ENCODE data around the gene RAB11FIP4. TPM values are rescaled to one million over a fixed set of nuclear protein-coding genes. Genes with fewer than 3 reads are reported as not detected.

Gene RAB11FIP4
- total RNA-seq, 2 experiments from 2014 or later = 38.6 to 41.1 TPM

DNA sequence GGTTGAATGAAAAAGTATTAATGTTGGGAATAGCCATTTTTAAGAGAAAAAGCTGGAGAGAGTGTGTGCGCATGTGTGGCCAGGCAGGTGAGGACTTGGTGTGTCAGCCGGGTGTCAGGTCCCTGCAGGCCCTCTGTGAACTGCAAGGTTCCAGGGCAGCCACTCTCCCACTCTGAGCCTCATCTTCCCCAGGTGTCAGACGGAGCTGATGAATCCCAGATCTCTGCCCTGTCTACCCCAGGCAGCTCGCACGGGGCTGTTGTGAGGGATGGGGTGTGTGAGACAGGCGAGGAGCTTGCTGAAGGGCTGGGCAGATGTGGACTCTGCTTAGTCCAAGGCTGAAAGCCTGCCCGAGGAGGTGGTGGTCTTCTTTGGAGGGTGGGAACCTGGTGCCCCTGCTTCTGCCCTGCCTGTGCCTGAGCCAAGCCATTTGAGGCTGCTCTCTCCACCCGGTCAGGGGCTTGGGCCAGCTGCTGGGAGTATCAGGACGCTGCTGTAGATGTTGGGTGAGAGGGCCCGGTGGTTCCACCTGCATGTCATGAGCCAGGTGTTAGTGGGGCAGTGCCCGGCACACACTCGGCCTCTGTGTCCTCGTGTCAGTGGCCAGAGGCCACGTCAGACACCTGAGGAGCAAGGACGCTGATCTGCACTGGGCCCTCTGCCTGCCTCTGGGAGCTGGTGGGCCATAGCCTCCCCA, 122.4 kb downstream of the RAB11FIP4 start:
- Mint-ChIP-seq H3K4me3 (no peak overlapping the region), H3K9me3 (no peaks in the 10 kb centered on the region), H3K27ac (no peak overlapping the region), H3K27me3 (no peaks in the 10 kb centered on the region), H3K36me3 (ENCODE audit: low read depth) (peaks cover 8% of the 10 kb centered on the region), H3K4me1 (peaks cover 29% of the 10 kb centered on the region)
- ChIA-PET POLR2A (interaction anchor here (8.4 kb wide), 1 partner anchor 23 kb away, joined by 314 read pairs; no protein-coding TSS in a partner anchor), CTCF (no interaction called here)
- DNase-seq = no peak

GRCh38 chr17:31515267-31515666, 123.8 kb downstream of the RAB11FIP4 start:
- Mint-ChIP-seq H3K27ac (no peak overlapping the region), H3K4me1 (peaks cover 16% of the 10 kb centered on the region), H3K9me3 (no peaks in the 10 kb centered on the region), H3K4me3 (no peak overlapping the region), H3K36me3 (ENCODE audit: low read depth) (peaks cover 11% of the 10 kb centered on the region), H3K27me3 (no peaks in the 10 kb centered on the region)
- POLR2A ChIA-PET = interaction anchor here (8.4 kb wide), 1 partner anchor 24 kb away, joined by 314 read pairs; no protein-coding TSS in a partner anchor
- CTCF ChIA-PET = no interaction called here
- DNase-seq = no peak

- ChIA-PET POLR2A (interaction anchor here (1.0 to 1.1 kb wide), 2 partner anchors 8 to 23 kb away, joined by 3 to 6 read pairs; no protein-coding TSS in a partner anchor), CTCF (interaction anchor here (0.6 to 1.7 kb wide), 6 partner anchors 23 to 139 kb away, joined by 3 to 6 read pairs (median 4); no protein-coding TSS in a partner anchor)
Observed at GRCh38 chr17:31517524-31517923, 126.0 kb downstream of the RAB11FIP4 start.

GRCh38 chr17:31518478-31518877, 127.0 kb downstream of the RAB11FIP4 start:
- DNase-seq = no peak
- H3K4me1 Mint-ChIP-seq = peaks cover 5% of the 10 kb centered on the region
- ChIA-PET POLR2A (no interaction called here), CTCF (interaction anchor here (0.7 to 1.0 kb wide), 3 partner anchors 8 to 57 kb away, joined by 3 read pairs; no protein-coding TSS in a partner anchor)
- H3K9me3 Mint-ChIP-seq = no peaks in the 10 kb centered on the region
- H3K4me3 Mint-ChIP-seq = no peak overlapping the region
- no peak overlapping the region for H3K27ac Mint-ChIP-seq
- H3K27me3 Mint-ChIP-seq = no peaks in the 10 kb centered on the region
- peaks cover 27% of the 10 kb centered on the region for H3K36me3 Mint-ChIP-seq (ENCODE audit: low read depth)

More at GRCh38 chr17:31517524-31517923, 126.0 kb downstream of the RAB11FIP4 start:
- no peaks in the 10 kb centered on the region for H3K27me3 Mint-ChIP-seq
- no peaks in the 10 kb centered on the region for H3K9me3 Mint-ChIP-seq
- H3K4me3 Mint-ChIP-seq = no peak overlapping the region
- H3K4me1 Mint-ChIP-seq = peaks cover 5% of the 10 kb centered on the region
- H3K27ac Mint-ChIP-seq = peak overlapping the region; percentile 16
- peaks cover 21% of the 10 kb centered on the region for H3K36me3 Mint-ChIP-seq (ENCODE audit: low read depth)
- no peak for DNase-seq

GRCh38 chr17:31521632-31522283, 130.3 kb downstream of the RAB11FIP4 start:
- Mint-ChIP-seq H3K36me3 (ENCODE audit: low read depth) (peaks cover 39% of the 10 kb centered on the region), H3K4me3 (no peak overlapping the region), H3K27ac (no peak overlapping the region), H3K27me3 (no peaks in the 10 kb centered on the region), H3K9me3 (no peaks in the 10 kb centered on the region), H3K4me1 (no peaks in the 10 kb centered on the region)
- ChIA-PET CTCF (interaction anchor here (1.1 to 5.3 kb wide), 7 partner anchors 12 to 154 kb away, joined by 3 to 26 read pairs (median 5); no protein-coding TSS in a partner anchor), POLR2A (interaction anchor here (0.7 to 2.1 kb wide), 2 partner anchors 11 to 14 kb away, joined by 3 to 21 read pairs; no protein-coding TSS in a partner anchor)
- no peak for DNase-seq

DNA sequence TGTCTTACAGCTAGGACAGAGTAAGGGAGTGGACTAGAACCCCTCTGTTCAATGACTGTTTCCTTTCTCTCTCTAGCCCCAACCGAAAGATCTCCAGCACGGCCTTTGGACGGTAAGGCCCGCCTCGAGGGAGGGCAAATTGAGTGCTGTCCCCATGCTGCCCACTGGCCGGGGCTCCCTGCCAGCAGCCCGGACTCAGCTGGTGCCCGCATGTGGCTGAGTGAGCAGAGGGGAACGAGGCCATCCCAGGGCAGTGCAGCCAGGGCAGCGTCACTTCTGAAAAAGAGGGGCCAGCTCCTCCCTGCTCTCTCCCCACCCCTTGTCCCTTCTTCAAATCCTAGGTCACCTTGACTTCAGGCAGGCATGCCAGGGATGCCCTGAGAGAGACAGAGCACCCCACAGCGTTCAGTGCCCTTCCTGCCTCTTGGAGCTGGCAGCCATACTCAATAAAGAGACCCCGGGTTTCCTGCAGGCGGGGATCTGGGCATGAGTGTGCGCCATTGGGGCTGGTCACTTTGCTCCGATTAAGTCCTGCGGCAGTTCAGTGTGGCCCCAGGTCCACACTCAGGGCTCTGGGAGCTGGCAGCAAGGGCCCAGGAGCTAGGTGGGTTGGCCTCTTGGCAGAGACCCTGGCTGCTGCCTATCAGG, 130.9 kb downstream of the RAB11FIP4 start:
- H3K27me3 Mint-ChIP-seq = no peaks in the 10 kb centered on the region
- no peaks in the 10 kb centered on the region for H3K4me1 Mint-ChIP-seq
- ChIA-PET CTCF (interaction anchor here (0.6 to 5.3 kb wide), 5 partner anchors 35 to 155 kb away, joined by 3 to 26 read pairs (median 3); no protein-coding TSS in a partner anchor), POLR2A (interaction anchor here (0.7 to 2.1 kb wide), 2 partner anchors 12 to 14 kb away, joined by 3 to 21 read pairs; no protein-coding TSS in a partner anchor)
- peaks cover 39% of the 10 kb centered on the region for H3K36me3 Mint-ChIP-seq (ENCODE audit: low read depth)
- no peaks in the 10 kb centered on the region for H3K9me3 Mint-ChIP-seq
- DNase-seq = no peak
- no peak overlapping the region for H3K4me3 Mint-ChIP-seq
- H3K27ac Mint-ChIP-seq = no peak overlapping the region

DNA sequence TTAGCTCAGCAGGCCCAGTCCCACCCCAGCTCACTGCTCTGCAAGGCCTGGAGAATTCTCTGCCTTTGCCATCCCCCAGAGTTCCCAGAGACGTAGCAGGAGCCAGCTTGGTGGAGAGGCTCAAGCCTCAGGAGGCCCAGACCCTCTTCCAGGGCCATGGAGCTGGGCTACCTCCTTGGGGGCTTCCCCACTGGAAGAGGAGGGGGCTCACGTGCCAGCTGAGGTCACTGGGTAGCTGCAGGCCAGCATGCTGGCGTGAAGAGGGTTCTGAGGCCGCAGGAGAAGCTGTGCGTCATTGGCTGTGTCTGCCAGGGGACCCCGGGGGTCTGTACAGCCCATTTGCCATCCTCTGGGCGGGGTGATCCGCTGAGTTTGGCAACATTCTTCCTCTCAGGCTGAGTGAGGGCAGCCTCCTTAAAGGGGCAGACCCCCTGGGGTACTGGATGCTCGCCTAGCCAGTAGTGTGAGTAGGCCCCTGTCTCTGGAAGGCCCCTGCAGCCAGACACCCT, 131.6 kb downstream of the RAB11FIP4 start:
- Mint-ChIP-seq H3K36me3 (ENCODE audit: low read depth) (peaks cover 36% of the 10 kb centered on the region), H3K27ac (no peak overlapping the region), H3K4me1 (no peaks in the 10 kb centered on the region), H3K9me3 (no peaks in the 10 kb centered on the region), H3K27me3 (no peaks in the 10 kb centered on the region), H3K4me3 (no peak overlapping the region)
- CTCF ChIA-PET = interaction anchor here (0.9 to 5.3 kb wide), 4 partner anchors 35 to 133 kb away, joined by 3 to 26 read pairs (median 14); no protein-coding TSS in a partner anchor
- POLR2A ChIA-PET = interaction anchor here (2.1 to 2.5 kb wide), 2 partner anchors 13 to 35 kb away, joined by 7 to 21 read pairs; no protein-coding TSS in a partner anchor
- DNase-seq = no peak

DNA sequence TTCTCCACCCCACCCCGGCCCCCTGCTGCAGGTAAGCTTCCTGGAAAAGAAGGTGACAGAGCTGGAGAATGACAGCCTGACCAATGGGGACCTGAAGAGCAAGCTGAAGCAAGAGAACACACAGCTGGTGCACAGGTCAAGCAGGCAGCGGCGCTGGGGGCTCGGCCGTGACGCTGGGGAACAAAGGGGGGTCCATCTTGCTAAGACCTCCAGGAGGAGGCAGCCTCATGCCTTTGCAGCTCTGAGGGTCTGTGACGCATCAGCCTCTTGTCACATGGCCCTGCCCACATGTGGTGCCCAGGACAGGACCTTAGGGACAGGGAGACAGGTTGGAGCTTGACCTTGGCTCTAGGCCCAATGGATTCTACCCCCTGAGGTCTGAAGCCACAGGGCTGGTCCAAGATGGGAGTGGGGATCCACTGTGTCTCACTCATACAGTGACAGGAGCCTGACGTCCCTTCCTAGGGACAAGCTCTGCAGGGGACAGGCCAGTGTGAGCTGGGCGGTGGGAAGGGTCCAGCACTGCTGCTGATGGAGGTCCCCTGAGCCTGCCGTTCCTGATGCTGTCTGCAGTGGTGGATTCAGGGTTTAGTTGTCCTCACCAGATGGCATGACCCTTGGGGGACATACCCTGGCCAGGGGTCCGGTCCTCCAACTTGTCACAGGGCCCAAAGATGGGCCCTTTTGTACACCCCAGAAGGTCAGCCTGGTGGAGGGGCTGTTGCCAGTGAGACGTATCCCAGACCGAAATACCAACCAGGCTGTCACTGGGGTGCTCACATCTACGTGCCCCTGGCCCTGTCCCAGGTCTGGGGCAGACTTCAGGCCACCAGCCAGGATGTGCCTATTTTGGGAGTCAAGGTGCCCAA, 132.6 kb downstream of the RAB11FIP4 start:
- no peak for DNase-seq
- Mint-ChIP-seq H3K27me3 (no peaks in the 10 kb centered on the region), H3K4me3 (no peak overlapping the region), H3K4me1 (no peaks in the 10 kb centered on the region), H3K9me3 (no peaks in the 10 kb centered on the region), H3K36me3 (ENCODE audit: low read depth) (peaks cover 32% of the 10 kb centered on the region), H3K27ac (no peak overlapping the region)
- CTCF ChIA-PET = interaction anchor here (0.9 to 5.3 kb wide), 8 partner anchors 15 to 134 kb away, joined by 3 to 26 read pairs (median 10); no protein-coding TSS in a partner anchor
- POLR2A ChIA-PET = interaction anchor here (0.9 to 2.5 kb wide), 4 partner anchors 14 to 135 kb away, joined by 3 to 7 read pairs (median 4); no protein-coding TSS in a partner anchor

DNA sequence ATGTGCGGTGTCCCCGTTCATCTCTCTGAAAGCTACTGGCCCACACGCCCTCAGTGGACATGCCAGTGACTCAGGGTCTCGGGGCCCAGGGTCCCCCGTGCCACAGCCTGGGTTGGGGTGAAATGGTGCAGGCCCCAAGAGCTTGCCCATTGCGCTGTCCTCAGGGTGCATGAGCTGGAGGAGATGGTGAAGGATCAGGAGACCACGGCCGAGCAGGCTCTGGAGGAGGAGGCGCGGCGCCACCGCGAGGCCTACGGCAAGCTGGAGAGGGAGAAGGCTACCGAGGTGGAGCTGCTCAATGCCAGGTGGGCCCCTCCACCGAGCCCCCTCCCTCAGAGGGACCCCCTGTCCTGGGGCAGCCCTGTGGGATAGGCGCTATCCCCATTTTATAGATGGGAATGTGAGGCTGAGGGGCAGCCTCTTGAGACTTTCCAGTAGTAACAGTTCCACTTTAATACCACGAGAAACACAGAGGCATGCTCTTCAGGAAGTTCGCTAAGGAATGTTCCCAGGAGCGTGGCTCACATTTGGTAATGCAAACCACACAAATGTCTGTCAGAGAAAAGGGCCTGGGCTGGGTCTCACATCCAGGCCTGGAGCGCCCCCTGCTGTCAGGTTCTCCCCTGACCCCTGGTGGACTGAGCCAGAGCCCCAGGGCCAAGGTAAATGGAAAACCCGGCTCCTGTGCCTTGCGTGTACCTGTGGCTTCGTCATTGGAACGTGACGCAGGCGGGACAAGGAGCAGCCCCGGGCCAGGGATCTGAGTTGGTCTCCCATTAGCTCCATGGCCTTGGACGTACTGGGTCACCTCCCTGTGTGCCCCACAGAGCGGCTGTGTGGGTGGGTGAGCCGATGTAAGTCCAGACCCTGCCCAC, 133.7 kb downstream of the RAB11FIP4 start:
- Mint-ChIP-seq H3K4me3 (no peak overlapping the region), H3K9me3 (no peaks in the 10 kb centered on the region), H3K27me3 (no peaks in the 10 kb centered on the region), H3K4me1 (no peaks in the 10 kb centered on the region), H3K36me3 (ENCODE audit: low read depth) (peaks cover 28% of the 10 kb centered on the region), H3K27ac (no peak overlapping the region)
- ChIA-PET POLR2A (interaction anchor here (0.9 to 2.5 kb wide), 4 partner anchors 15 to 136 kb away, joined by 3 to 7 read pairs (median 4); no protein-coding TSS in a partner anchor), CTCF (interaction anchor here (0.9 to 5.3 kb wide), 12 partner anchors 14 to 135 kb away, joined by 3 to 26 read pairs (median 5); no protein-coding TSS in a partner anchor)
- peak; percentile 85 for DNase-seq

- Mint-ChIP-seq H3K36me3 (ENCODE audit: low read depth) (peaks cover 28% of the 10 kb centered on the region), H3K27me3 (no peaks in the 10 kb centered on the region), H3K4me3 (no peak overlapping the region), H3K4me1 (no peaks in the 10 kb centered on the region), H3K9me3 (no peaks in the 10 kb centered on the region), H3K27ac (no peak overlapping the region)
- DNase-seq = no peak
- POLR2A ChIA-PET = no interaction called here
- CTCF ChIA-PET = interaction anchor here (1.0 to 4.1 kb wide), 7 partner anchors 13 to 136 kb away, joined by 3 to 25 read pairs (median 7); no protein-coding TSS in a partner anchor
Observed at GRCh38 chr17:31525801-31526549, 134.5 kb downstream of the RAB11FIP4 start.
